ENCODE measurements around the gene SLC1A7. TPM values are rescaled to one million over a fixed set of nuclear protein-coding genes. Genes with fewer than 3 reads are reported as not detected.

SLC1A7 gene
- total RNA-seq, 1 donor from 2014 or later, result not detected

- no peaks in the 10 kb centered on the region for H3K9me3 Mint-ChIP-seq
- Histone ChIP-seq H3K4me3 (no peak overlapping the region), H3K9me3 (ENCODE audit: low read depth) (no peaks in the 10 kb centered on the region), H3K9ac (no peak overlapping the region), H3K4me2 (no peak overlapping the region), H3K4me1 (peaks cover 14% of the 10 kb centered on the region), H3F3A (ENCODE audit: low read depth) (no peaks in the 10 kb centered on the region), H3K79me2 (ENCODE audit: low read depth) (no peaks in the 10 kb centered on the region), H3K27me3 (peaks cover 7% of the 10 kb centered on the region), H2AFZ (replicated peaks) (no peak overlapping the region), H3K36me3 (no peaks in the 10 kb centered on the region), H3K27ac (no peak overlapping the region), H4K20me1 (ENCODE audit: low read depth) (no peaks in the 10 kb centered on the region)
- DNase-seq (ENCODE audit: low spot score), result no peak
- H3K27me3 Mint-ChIP-seq (ENCODE audit: insufficient read depth, low read depth), result peaks cover 20% of the 10 kb centered on the region
- H3K4me3 Mint-ChIP-seq, result no peak overlapping the region
- no peak overlapping the region for H3K27ac Mint-ChIP-seq
- TF ChIP-seq EZH2phosphoT487 (IDR thresholded peaks at IDR 0.05), result no peak
- TF ChIP-seq EZH2 (IDR thresholded peaks at IDR 0.05), result no peak
- TF ChIP-seq CTCF (IDR thresholded peaks at IDR 0.05), result no peak
- H3K4me1 Mint-ChIP-seq, result peaks cover 17% of the 10 kb centered on the region
- no peaks in the 10 kb centered on the region for H3K36me3 Mint-ChIP-seq
Observed at GRCh38 chr1:53069663-53070327, 72.6 kb downstream of the SLC1A7 start.

GRCh38 chr1:53069265-53069662 lies 73.2 kb downstream of the SLC1A7 start:
- peaks cover 13% of the 10 kb centered on the region for H3K27me3 ChIP-seq
- no peaks in the 10 kb centered on the region for H3K9me3 ChIP-seq (ENCODE audit: low read depth)
- H3K4me3 ChIP-seq, result no peak overlapping the region
- DNase-seq (ENCODE audit: low spot score), result no peak
- peaks cover 20% of the 10 kb centered on the region for H3K27me3 Mint-ChIP-seq (ENCODE audit: insufficient read depth, low read depth)
- no peak overlapping the region for H3K27ac Mint-ChIP-seq
- no peak overlapping the region for H3K9ac ChIP-seq
- H3K4me1 Mint-ChIP-seq, result peaks cover 14% of the 10 kb centered on the region
- no peaks in the 10 kb centered on the region for H4K20me1 ChIP-seq (ENCODE audit: low read depth)
- no peaks in the 10 kb centered on the region for H3K36me3 Mint-ChIP-seq
- H3K4me2 ChIP-seq, result no peak overlapping the region
- H3K27ac ChIP-seq, result no peak overlapping the region
- TF ChIP-seq CTCF (IDR thresholded peaks at IDR 0.05), result no peak
- TF ChIP-seq EZH2 (IDR thresholded peaks at IDR 0.05), result no peak
- TF ChIP-seq EZH2phosphoT487 (IDR thresholded peaks at IDR 0.05), result no peak
- H2AFZ ChIP-seq (replicated peaks), result no peak overlapping the region
- H3K79me2 ChIP-seq (ENCODE audit: low read depth), result no peaks in the 10 kb centered on the region
- no peaks in the 10 kb centered on the region for H3F3A ChIP-seq (ENCODE audit: low read depth)
- no peaks in the 10 kb centered on the region for H3K9me3 Mint-ChIP-seq
- peaks cover 10% of the 10 kb centered on the region for H3K4me1 ChIP-seq
- H3K4me3 Mint-ChIP-seq, result no peak overlapping the region
- H3K36me3 ChIP-seq, result no peaks in the 10 kb centered on the region

- Histone ChIP-seq H3F3A (ENCODE audit: low read depth) (peaks cover 5% of the 10 kb centered on the region), H3K4me2 (no peak overlapping the region), H4K20me1 (ENCODE audit: low read depth) (no peaks in the 10 kb centered on the region), H2AFZ (replicated peaks) (no peak overlapping the region), H3K27me3 (peaks cover 20% of the 10 kb centered on the region), H3K36me3 (no peaks in the 10 kb centered on the region), H3K27ac (no peak overlapping the region), H3K4me1 (peaks cover 3% of the 10 kb centered on the region), H3K9me3 (ENCODE audit: low read depth) (no peaks in the 10 kb centered on the region), H3K9ac (no peak overlapping the region), H3K4me3 (no peak overlapping the region), H3K79me2 (ENCODE audit: low read depth) (no peaks in the 10 kb centered on the region)
- no peak for DNase-seq (ENCODE audit: low spot score)
- no peak overlapping the region for H3K4me3 Mint-ChIP-seq
- H3K27me3 Mint-ChIP-seq (ENCODE audit: insufficient read depth, low read depth), result peaks cover 26% of the 10 kb centered on the region
- H3K36me3 Mint-ChIP-seq, result no peaks in the 10 kb centered on the region
- peaks cover 11% of the 10 kb centered on the region for H3K4me1 Mint-ChIP-seq
- no peaks in the 10 kb centered on the region for H3K9me3 Mint-ChIP-seq
- no peak for TF ChIP-seq EZH2 (IDR thresholded peaks at IDR 0.05)
- TF ChIP-seq CTCF (IDR thresholded peaks at IDR 0.05), result no peak
- TF ChIP-seq EZH2phosphoT487 (IDR thresholded peaks at IDR 0.05), result no peak
- H3K27ac Mint-ChIP-seq, result no peak overlapping the region
Observed at GRCh38 chr1:53068314-53069099, 73.9 kb downstream of the SLC1A7 start.

All from neural progenitor cell (in vitro differentiated cells).